ENCODE data around the gene ZFP92. TPM values are rescaled to one million over a fixed set of nuclear protein-coding genes. Genes with fewer than 3 reads are reported as not detected.

The ZFP92 gene
- total and polyA plus RNA-seq, 2 of the 8 experiments (the other 6 are each of a cell fraction or from before 2014, with no cell fraction given), result 0.14 to 0.41 TPM

GRCh38 chrX:153456704-153457103 lies 45.4 kb downstream of the ZFP92 start:
- Histone ChIP-seq H3K4me2 (ENCODE audit: insufficient read depth in 1 of 2, low read depth in 2 of 2, low read length in 2 of 2) (no peak overlapping the region), H3K23ac (ENCODE audit: insufficient read length) (no peak overlapping the region), H4K20me1 (replicated peaks in 1 of 2; ENCODE audit: control insufficient read depth in 1 of 2, insufficient read depth in 2 of 2, low read length in 2 of 2) (peaks cover 0 to 2% of the 10 kb centered on the region in 2 experiments), H2BK12ac (ENCODE audit: low read depth, low read length) (no peak overlapping the region), H4K5ac (ENCODE audit: insufficient read length, low read depth, low read length) (no peak overlapping the region), H3K27ac (ENCODE audit: low read depth, low read length) (no peak overlapping the region), H3K36me3 (ENCODE audit: control insufficient read depth in 2 of 4, insufficient read depth in 4 of 4, low read length in 3 of 4) (peaks cover 0 to 10% (median 0%) of the 10 kb centered on the region in 4 experiments; a peak in 3 of 8 replicates), H2BK15ac (ENCODE audit: low read length) (no peak overlapping the region), H3K4ac (replicated peaks; ENCODE audit: insufficient read length, low read depth, low read length) (no peak overlapping the region), H3K9me3 (ENCODE audit: insufficient read depth in 2 of 2, low read depth in 1 of 2, low read length in 1 of 2) (no peaks in the 10 kb centered on the region), H3K56ac (replicated peaks; ENCODE audit: insufficient read length, low read depth, low read length) (no peak overlapping the region), H3K4me3 (ENCODE audit: extremely low read depth in 1 of 4, insufficient read depth in 2 of 4, low read depth in 3 of 4, low read length in 4 of 4) (no peak overlapping the region), H2BK20ac (ENCODE audit: low read length) (no peak overlapping the region), H3K14ac (ENCODE audit: insufficient read length) (no peak overlapping the region), H2AFZ (ENCODE audit: low read length) (no peak overlapping the region), H2BK5ac (ENCODE audit: low read depth, low read length) (no peak overlapping the region), H3K79me2 (ENCODE audit: control insufficient read depth in 1 of 2, insufficient read depth in 2 of 2, low read length in 2 of 2) (no peaks in the 10 kb centered on the region), H3K23me2 (ENCODE audit: low read depth, low read length) (no peaks in the 10 kb centered on the region), H4K91ac (replicated peaks; ENCODE audit: insufficient read length, low read length) (no peak overlapping the region), H3K9ac (replicated peaks in 1 of 4; ENCODE audit: extremely low read depth in 1 of 4, low read depth in 3 of 4, low read length in 3 of 4) (no peak overlapping the region), H2BK120ac (replicated peaks; ENCODE audit: low read depth, low read length) (no peak overlapping the region), H4K8ac (ENCODE audit: extremely low read depth, insufficient read depth, low read length) (no peak overlapping the region), H3K4me1 (replicated peaks in 1 of 4; ENCODE audit: control insufficient read depth in 3 of 4, insufficient read depth in 4 of 4, low read length in 3 of 4) (no peaks in the 10 kb centered on the region), H2AK5ac (ENCODE audit: low read depth, low read length) (no peak overlapping the region), H3K27me3 (replicated peaks in 1 of 4; ENCODE audit: control insufficient read depth in 3 of 4, extremely low read depth in 1 of 4, insufficient read depth in 3 of 4, low read length in 3 of 4) (no peaks in the 10 kb centered on the region), H3K18ac (ENCODE audit: extremely low read depth, low read length) (no peak overlapping the region), H3K79me1 (ENCODE audit: low read depth, low read length) (no peaks in the 10 kb centered on the region)
- POLR2A ChIA-PET (ENCODE audit: partially characterized antibody), result no interaction called here
- WGBS, 2 experiments (ENCODE audit: extremely low coverage in 1 of 2, insufficient coverage in 1 of 2, insufficient read length in 1 of 2, insufficient replicate concordance in 2 of 2, low coverage in 1 of 2, low lambda C conversion rate in 2 of 2, missing lambda C conversion rate in 1 of 2), result 97% methylated on average over 6 of the region's 9 CpGs; no CpG with 5 or more reads in 1 of the 2 experiments
- DNase-seq (ENCODE audit: low read depth in 1 of 2, low spot score in 2 of 2) (no peak), FAIRE-seq (no peak)
- no peak for TF ChIP-seq ATF3 (IDR thresholded peaks at IDR 0.05; ENCODE audit: insufficient read depth, low read depth, low read length)
- no peak for TF ChIP-seq CTBP2 (IDR thresholded peaks at IDR 0.05; ENCODE audit: borderline replicate concordance, insufficient read depth, insufficient read length, low read length)
- no peak for TF ChIP-seq HDAC2 (IDR thresholded peaks at IDR 0.05; ENCODE audit: borderline replicate concordance in 1 of 2, low read depth in 2 of 2, low read length in 2 of 2)
- TF ChIP-seq E2F6 (IDR thresholded peaks at IDR 0.05), result no peak
- CTCF ChIA-PET (ENCODE audit: partially characterized antibody), result interaction anchor here (0.8 to 1.9 kb wide), 6 partner anchors 8 to 82 kb away, joined by 3 to 6 read pairs (median 4); no protein-coding TSS in a partner anchor

All from H1 (cell line).